SJSA1 (cell line): ENCODE measurements around the gene CDHR4. TPM values are rescaled to one million over a fixed set of nuclear protein-coding genes. Genes with fewer than 3 reads are reported as not detected.
"Not testable (repeated sequence)": the region's sequence is repeated elsewhere in the genome, so short reads cannot be mapped to it uniquely, and the experiment has no call there.

ENCODE experiments used
- DNase-seq, 2 experiments: peaks; one replicate each; pipeline ENCODE4 v3.0.0-alpha.2; 2015 to 2020; ENCODE audit warnings: low spot score in 2 of 2, low read depth in 1 of 2
- H3K27ac ChIP-seq: fragments of 250-450 bp; sonication (Bioruptor Pico); 2 replicates; pipeline ENCODE4 v1.5.1; 2020; ENCODE audit warnings: mild to moderate bottlenecking, moderate library complexity
- H3K27me3 ChIP-seq: fragments of 250-450 bp; sonication (Bioruptor Pico); replicated peaks from 2 replicates; pipeline ENCODE4 v1.5.1; 2020; ENCODE audit warnings: mild to moderate bottlenecking, moderate library complexity
- H3K36me3 ChIP-seq: fragments of 250-450 bp; sonication (Bioruptor Pico); 2 replicates; pipeline ENCODE4 v1.5.1; 2020; ENCODE audit warnings: mild to moderate bottlenecking
- H3K4me1 ChIP-seq: fragments of 250-450 bp; sonication (Bioruptor Pico); replicated peaks from 2 replicates; pipeline ENCODE4 v1.6.1; 2021; ENCODE audit warnings: mild to moderate bottlenecking
- H3K4me3 ChIP-seq: fragments of 250-450 bp; sonication (Bioruptor Pico); 2 replicates; pipeline ENCODE4 v1.5.1; 2020; ENCODE audit warnings: mild to moderate bottlenecking
- H3K9me3 ChIP-seq: fragments of 250-450 bp; sonication (Bioruptor Pico); replicated peaks from 2 replicates; pipeline ENCODE4 v1.5.1; 2020; ENCODE audit warnings: mild to moderate bottlenecking
- total RNA-seq: library from RNA; depleted of rRNA; stranded (reverse); fragments of >200 nt; shearing (Covaris generic); gene quantifications from 2 replicates; pipeline ENCODE4 v1.2.3, GENCODE V29; 2014

Gene CDHR4
- total RNA-seq, 1 experiment from 2014 or later: not detected

GRCh38 chr3:49780080-49780974, 19.3 kb downstream of the CDHR4 start:
- Histone ChIP-seq H3K9me3 (no peaks in the 10 kb centered on the region), H3K4me3 (no peak overlapping the region), H3K27me3 (no peaks in the 10 kb centered on the region), H3K36me3 (peaks cover 36% of the 10 kb centered on the region), H3K4me1 (peaks cover 8% of the 10 kb centered on the region), H3K27ac (no peak overlapping the region)
- no peak for DNase-seq

GRCh38 chr3:49779358-49780079, 20.2 kb downstream of the CDHR4 start:
- no peak for DNase-seq
- Histone ChIP-seq H3K9me3 (no peaks in the 10 kb centered on the region), H3K27ac (no peak overlapping the region), H3K36me3 (peaks cover 30% of the 10 kb centered on the region), H3K4me1 (no peaks in the 10 kb centered on the region; the same call in 1 of the 2 replicates), H3K27me3 (no peaks in the 10 kb centered on the region), H3K4me3 (no peak overlapping the region)

GRCh38 chr3:49776101-49776500, 23.6 kb downstream of the CDHR4 start:
- H3K4me1 ChIP-seq, H3K27me3 ChIP-seq, H3K4me3 ChIP-seq, DNase-seq, H3K9me3 ChIP-seq, H3K27ac ChIP-seq: not testable (repeated sequence)
- H3K36me3 ChIP-seq: peaks cover 21% of the 10 kb centered on the region

- H3K27ac ChIP-seq: no peak overlapping the region
These were observed 24.1 kb downstream of the CDHR4 start for GRCh38 chr3:49775538-49775937.

GRCh38 chr3:49772703-49773102, 27.0 kb downstream of the CDHR4 start:
- H3K9me3 ChIP-seq: no peaks in the 10 kb centered on the region
- no peak overlapping the region for H3K27ac ChIP-seq
- no peaks in the 10 kb centered on the region for H3K27me3 ChIP-seq
- no peak overlapping the region for H3K4me3 ChIP-seq
- peaks cover 20% of the 10 kb centered on the region for H3K4me1 ChIP-seq
- no peak for DNase-seq
- peaks cover 20% of the 10 kb centered on the region for H3K36me3 ChIP-seq

More at GRCh38 chr3:49775538-49775937, 24.1 kb downstream of the CDHR4 start:
- peaks cover 3% of the 10 kb centered on the region for H3K4me1 ChIP-seq
- no peaks in the 10 kb centered on the region for H3K27me3 ChIP-seq
- H3K4me3 ChIP-seq: no peak overlapping the region
- DNase-seq: no peak
- no peaks in the 10 kb centered on the region for H3K9me3 ChIP-seq
- peaks cover 17% of the 10 kb centered on the region for H3K36me3 ChIP-seq

GRCh38 chr3:49771340-49771938, 28.2 kb downstream of the CDHR4 start:
- no peaks in the 10 kb centered on the region for H3K9me3 ChIP-seq
- H3K36me3 ChIP-seq: peaks cover 12% of the 10 kb centered on the region
- no peak for DNase-seq
- H3K27ac ChIP-seq: no peak overlapping the region
- H3K4me3 ChIP-seq: no peak overlapping the region
- H3K27me3 ChIP-seq: no peaks in the 10 kb centered on the region
- H3K4me1 ChIP-seq: peaks cover 20% of the 10 kb centered on the region

GRCh38 chr3:49769926-49770325, 29.7 kb downstream of the CDHR4 start:
- Histone ChIP-seq H3K27ac (no peak overlapping the region), H3K27me3 (no peaks in the 10 kb centered on the region), H3K4me1 (peaks cover 20% of the 10 kb centered on the region), H3K4me3 (no peak overlapping the region), H3K36me3 (peaks cover 7% of the 10 kb centered on the region; the same call in 1 of the 2 replicates), H3K9me3 (no peaks in the 10 kb centered on the region)
- DNase-seq: no peak

GRCh38 chr3:49769286-49769915, 30.3 kb downstream of the CDHR4 start:
- Histone ChIP-seq H3K36me3 (peaks cover 7% of the 10 kb centered on the region; the same call in 1 of the 2 replicates), H3K27ac (peak overlapping the region; percentile 9; the same call in 1 of the 2 replicates), H3K27me3 (no peaks in the 10 kb centered on the region), H3K9me3 (no peaks in the 10 kb centered on the region), H3K4me1 (peaks cover 20% of the 10 kb centered on the region), H3K4me3 (no peak overlapping the region)
- DNase-seq: peak in 1 of 2 experiments; percentile 26

GRCh38 chr3:49763981-49764380, 35.7 kb downstream of the CDHR4 start:
- DNase-seq: no peak
- Histone ChIP-seq H3K4me3 (no peak overlapping the region), H3K9me3 (no peaks in the 10 kb centered on the region), H3K36me3 (0 out of 2 replicates have a peak, but pooled peaks cover under 1% of the 10 kb centered on the region), H3K27ac (no peak overlapping the region), H3K27me3 (no peaks in the 10 kb centered on the region), H3K4me1 (peaks cover 1% of the 10 kb centered on the region)

GRCh38 chr3:49761661-49762060, 38.0 kb downstream of the CDHR4 start:
- Histone ChIP-seq H3K9me3 (no peaks in the 10 kb centered on the region), H3K4me3 (no peak overlapping the region), H3K4me1 (no peaks in the 10 kb centered on the region), H3K27ac (no peak overlapping the region), H3K36me3 (no peaks in the 10 kb centered on the region), H3K27me3 (no peaks in the 10 kb centered on the region)
- no peak for DNase-seq

GRCh38 chr3:49759226-49759625, 40.4 kb downstream of the CDHR4 start:
- H3K9me3 ChIP-seq: no peaks in the 10 kb centered on the region
- H3K36me3 ChIP-seq: no peaks in the 10 kb centered on the region
- H3K27ac ChIP-seq: no peak overlapping the region
- H3K27me3 ChIP-seq: no peaks in the 10 kb centered on the region
- no peaks in the 10 kb centered on the region for H3K4me1 ChIP-seq
- no peak overlapping the region for H3K4me3 ChIP-seq
- DNase-seq: no peak

- Histone ChIP-seq H3K4me3 (no peak overlapping the region), H3K9me3 (no peaks in the 10 kb centered on the region), H3K36me3 (no peaks in the 10 kb centered on the region), H3K27me3 (no peaks in the 10 kb centered on the region), H3K4me1 (no peaks in the 10 kb centered on the region), H3K27ac (no peak overlapping the region)
- no peak for DNase-seq
These were observed 42.5 kb downstream of the CDHR4 start for GRCh38 chr3:49757197-49757596.

- Histone ChIP-seq H3K4me3 (no peak overlapping the region), H3K4me1 (no peaks in the 10 kb centered on the region), H3K36me3 (no peaks in the 10 kb centered on the region), H3K27me3 (no peaks in the 10 kb centered on the region), H3K9me3 (no peaks in the 10 kb centered on the region), H3K27ac (no peak overlapping the region)
- DNase-seq: no peak
These were observed 43.6 kb downstream of the CDHR4 start for GRCh38 chr3:49756036-49756435.
